GM21786 (cell line): ENCODE results near the gene MAP2.

Experiments
- ATAC-seq: cut with Tn5 transposase; IDR thresholded peaks from one replicate; pipeline ENCODE4 v1.9.1; 2021; ENCODE audit not compliant: unreplicated experiment

The MAP2 gene

GRCh38 chr2:209525331-209525730 is 101.5 kb downstream of the MAP2 start:
- ATAC-seq: no peak

GRCh38 chr2:209525834-209526281 is 102.0 kb downstream of the MAP2 start:
- peak; percentile 36 for ATAC-seq

GRCh38 chr2:209526561-209526960 is 102.7 kb downstream of the MAP2 start:
- ATAC-seq: peak; percentile 44

GRCh38 chr2:209529579-209529978 is 105.7 kb downstream of the MAP2 start:
- ATAC-seq: no peak

- ATAC-seq: no peak
These were observed 108.5 kb downstream of the MAP2 start for GRCh38 chr2:209532321-209532720.

GRCh38 chr2:209533391-209533790 is 109.5 kb downstream of the MAP2 start:
- no peak for ATAC-seq

- ATAC-seq: no peak
These were observed 110.4 kb downstream of the MAP2 start for GRCh38 chr2:209534228-209534627.

- no peak for ATAC-seq
These were observed 112.5 kb downstream of the MAP2 start for GRCh38 chr2:209536363-209536762.

- ATAC-seq: no peak
These were observed 123.9 kb downstream of the MAP2 start for GRCh38 chr2:209547726-209548125.

- no peak for ATAC-seq
These were observed 125.7 kb downstream of the MAP2 start for GRCh38 chr2:209549589-209549988.

GRCh38 chr2:209553913-209554312 is 130.1 kb downstream of the MAP2 start:
- no peak for ATAC-seq

GRCh38 chr2:209556354-209556961 is 132.6 kb downstream of the MAP2 start:
- no peak for ATAC-seq

GRCh38 chr2:209560911-209561310 is 137.1 kb downstream of the MAP2 start:
- no peak for ATAC-seq

- ATAC-seq: no peak
These were observed 139.6 kb downstream of the MAP2 start for GRCh38 chr2:209563453-209563852.

- ATAC-seq: no peak
These were observed 141.0 kb downstream of the MAP2 start for GRCh38 chr2:209564816-209565215.

GRCh38 chr2:209565896-209566582 is 142.2 kb downstream of the MAP2 start:
- no peak for ATAC-seq

- no peak for ATAC-seq
These were observed 146.3 kb downstream of the MAP2 start for GRCh38 chr2:209570194-209570593.

- no peak for ATAC-seq
These were observed 150.7 kb downstream of the MAP2 start for GRCh38 chr2:209574515-209574914.

GRCh38 chr2:209577376-209578357 is 153.8 kb downstream of the MAP2 start:
- no peak for ATAC-seq

GRCh38 chr2:209578394-209579001 is 154.7 kb downstream of the MAP2 start:
- no peak for ATAC-seq

GRCh38 chr2:209579230-209579749 is 155.4 kb downstream of the MAP2 start:
- no peak for ATAC-seq
